K562 (cell line): ENCODE measurements around the gene CELA1. TPM values are rescaled to one million over a fixed set of nuclear protein-coding genes. Genes with fewer than 3 reads are reported as not detected.

Experiments used
- ATAC-seq: fragments of 200-7000 bp; cut with Tn5 transposase; 3 replicates; pipeline ENCODE4 v1.9.1; 2020; ENCODE audit warnings: moderate library complexity
- BruUV-seq: library from RNA; stranded (reverse); fragments of 400-500 nt; replicated peaks from 2 replicates; lab custom pipeline; 2021; lab: Mats Ljungman, UMichigan
- CTCF ChIA-PET: fragments of 300-600 bp; formaldehyde crosslinking; extraction: SDS; loops from one replicate; lab custom pipeline; 2021; ENCODE audit warnings: low intra/inter-chr PET ratio; lab: Yijun Ruan, JAX
- POLR2A ChIA-PET: fragments of 300-600, 350-650 bp; sonication (Branson Sonifier 250); formaldehyde crosslinking; extraction: SDS; loops from one replicate; lab custom pipeline; 2021; ENCODE audit warnings: antibody characterized with exemption, inconsistent platforms; lab: Yijun Ruan, JAX
- DNase-seq, 4 experiments: peaks; one replicate each; pipeline versions ENCODE4 v3.0.0 to v3.0.0-alpha.2; 2011 to 2018; ENCODE audit warnings: low spot score in 3 of 4, mixed read lengths in 3 of 4; ENCODE audit errors: extremely low read depth in 1 of 4
- FAIRE-seq: peaks from 2 replicates; lab custom pipeline; 2011; peaks lifted over from hg19 to GRCh38; lab: Jason Lieb, UNC
- H2AFZ ChIP-seq: 2 replicates; pipeline ENCODE4 v1.6.0; 2011; ENCODE audit warnings: low read depth, low read length, control low read depth, inconsistent platforms
- H3K27ac ChIP-seq: fragments of 200-600 bp; 3 replicates; pipeline ENCODE4 v1.8.0; 2011; ENCODE audit warnings: low read depth, mild to moderate bottlenecking, control low read depth, inconsistent platforms, low read length, moderate library complexity, mixed read lengths; ENCODE audit errors: extremely low read depth
- H3K27me3 ChIP-seq, 2 experiments: fragments of 300-600 bp in 1 of 2; 2 replicates in 1 of 2; 3 replicates in 1 of 2; pipeline versions ENCODE4 v1.6.0 to v1.8.0; 2011; ENCODE audit warnings: inconsistent platforms in 2 of 2, low read length in 2 of 2, mild to moderate bottlenecking in 1 of 2, mixed read lengths in 1 of 2, moderate library complexity in 1 of 2; ENCODE audit not compliant: control insufficient read depth in 2 of 2, insufficient read depth in 2 of 2
- H3K36me3 ChIP-seq: fragments of 300-600 bp; 3 replicates; pipeline ENCODE4 v1.8.0; 2011; ENCODE audit warnings: mild to moderate bottlenecking, low read length, inconsistent platforms; ENCODE audit not compliant: control insufficient read depth, insufficient read depth
- H3K4me1 ChIP-seq, 2 experiments: fragments of 200-600 bp in 1 of 2; replicated peaks in 1 of 2; 2 replicates in 1 of 2; 3 replicates in 1 of 2; pipeline versions ENCODE4 v1.5.1 to v1.8.0; 2011; ENCODE audit warnings: inconsistent platforms in 2 of 2, low read length in 2 of 2, mild to moderate bottlenecking in 1 of 2, mixed read lengths in 1 of 2, moderate library complexity in 1 of 2; ENCODE audit not compliant: control insufficient read depth in 2 of 2, insufficient read depth in 2 of 2
- H3K4me2 ChIP-seq: 2 replicates; pipeline ENCODE4 v1.6.1; 2011; ENCODE audit warnings: low read length, control low read depth, inconsistent platforms, mixed read lengths; ENCODE audit not compliant: insufficient read depth
- H3K4me3 ChIP-seq: fragments of 200-600 bp; sonication (generic), shearing (Covaris generic); 2 replicates; pipeline ENCODE4 v1.5.1; 2016; ENCODE audit warnings: control low read depth, inconsistent platforms
- H3K79me2 ChIP-seq: fragments of 200-600 bp; 3 replicates; pipeline ENCODE4 v1.8.0; 2011; ENCODE audit warnings: low read length, inconsistent platforms; ENCODE audit not compliant: control insufficient read depth, insufficient read depth
- H3K9ac ChIP-seq, 2 experiments: 2 replicates each; pipeline versions ENCODE4 v1.6.0 to v1.6.1; 2011; ENCODE audit warnings: low read depth in 2 of 2, low read length in 2 of 2, control low read depth in 1 of 2, inconsistent platforms in 1 of 2, mild to moderate bottlenecking in 1 of 2, mixed read lengths in 1 of 2; ENCODE audit not compliant: insufficient read depth in 1 of 2
- H3K9me1 ChIP-seq: one replicate; pipeline ENCODE4 v1.6.0; 2011; ENCODE audit warnings: inconsistent platforms, mild to moderate bottlenecking, low read length, moderate library complexity; ENCODE audit not compliant: control insufficient read depth, insufficient read depth
- H3K9me3 ChIP-seq: replicated peaks from 2 replicates; pipeline ENCODE4 v1.5.1; 2011; ENCODE audit warnings: low read depth, low read length, inconsistent platforms; ENCODE audit not compliant: control insufficient read depth, insufficient read depth
- H4K20me1 ChIP-seq: replicated peaks from 2 replicates; pipeline ENCODE4 v1.6.1; 2011; ENCODE audit warnings: low read length, inconsistent platforms, mixed read lengths; ENCODE audit not compliant: control insufficient read depth, insufficient read depth
- MAX ChIP-seq: sonication (generic); formaldehyde crosslinking; IDR thresholded peaks from 2 replicates; pipeline ENCODE4 v1.9.0; 2022; ENCODE audit warnings: mild to moderate bottlenecking, missing genetic modification reagents
- MTA1 ChIP-seq: fragments of 450-650 bp; IDR thresholded peaks from 2 replicates; pipeline ENCODE4 v1.6.1; 2017; ENCODE audit warnings: borderline replicate concordance
- PHF8 ChIP-seq: fragments of 200-600 bp; sonication (generic); IDR thresholded peaks from 2 replicates; pipeline ENCODE4 v1.6.1; 2012; ENCODE audit warnings: mixed run types, mild to moderate bottlenecking, inconsistent platforms, low read length, moderate library complexity, borderline replicate concordance
- RAD21 ChIP-seq, 2 experiments: fragments of 250-450 bp in 1 of 2; fragments of 450-650 bp in 1 of 2; sonication (Bioruptor Pico) in 1 of 2; formaldehyde crosslinking in 1 of 2; IDR thresholded peaks in 1 of 2; conservative IDR thresholded peaks in 1 of 2; 2 replicates each; pipeline versions ENCODE4 v1.4.0 to v1.8.0; 2020 to 2022; ENCODE audit warnings: mild to moderate bottlenecking in 2 of 2, moderate library complexity in 1 of 2
- WGBS: fragments of 100-300 bp; shearing (Covaris generic); methylation state at CpG from one replicate; pipeline ENCODE4 v1.1.6; 2016; ENCODE audit warnings: low coverage, mixed read lengths; ENCODE audit not compliant: insufficient coverage; ENCODE audit errors: missing lambda C conversion rate; 5-methylcytosine and 5-hydroxymethylcytosine counted together
- in situ Hi-C: fragments of 300-500 bp; cut with MboI; formaldehyde crosslinking; loops from 4 replicates; pipeline ENCODE4 v1.15.0; 2018; ENCODE audit warnings: inconsistent platforms, mixed read lengths
- intact Hi-C: fragments of 100-400 bp; cut with micrococcal nuclease; formaldehyde crosslinking; loops from 2 replicates; pipeline ENCODE4 v1.14.2; 2022
- polyA plus RNA-seq, 8 experiments: library from polyadenylated mRNA; depleted of rRNA in 4 of 8; stranded (reverse) in 5 of 8; unstranded in 3 of 8; fragments of >200 nt; fragmentation: Nextera tagmentation in 2 of 8; fragmentation: Illumina TruSeq in 1 of 8; extraction: Ambion mirVana in 2 of 8; extraction: Trizol in 1 of 8; gene quantifications; 2 replicates each; pipeline versions ENCODE4 v1.2.1 to v1.2.3, GENCODE V29; 2011 to 2014; ENCODE audit warnings: inconsistent platforms in 1 of 8, missing spikeins in 1 of 8
- total RNA-seq, 7 experiments: library from RNA; depleted of rRNA in 6 of 7; stranded (reverse); fragments of >200 nt in 6 of 7; fragmentation: Illumina TruSeq in 2 of 7; extraction: Trizol in 2 of 7; gene quantifications; 2 replicates each; pipeline versions ENCODE4 v1.2.1 to v1.2.3, GENCODE V29; 2011 to 2021; ENCODE audit warnings: low replicate concordance in 1 of 7

Gene CELA1
- total and polyA plus RNA-seq, 9 of the 15 experiments (the other 6 are each of a cell fraction or from before 2014, with no cell fraction given), result 0.06 to 0.27 (median 0.22) TPM; not detected in 6

GRCh38 chr12:51351913-51352532 lies 5.5 kb upstream of the CELA1 start (continued):
- TF ChIP-seq RAD21 (CRISPR knock-in tag; conservative IDR thresholded peaks at IDR 0.05 in 1 of 2, IDR thresholded peaks at IDR 0.05 in 1 of 2) (peak; percentile 80 to 89), MAX (CRISPR knock-in tag) (0 out of 2 replicates have a peak, but pooled peaks have one; percentile 8)

- Histone ChIP-seq H3K27ac (no peak overlapping the region), H3K36me3 (no peaks in the 10 kb centered on the region), H4K20me1 (no peaks in the 10 kb centered on the region), H2AFZ (no peak overlapping the region), H3K4me1 (peaks cover 8 to 14% of the 10 kb centered on the region in 2 experiments; a peak in 4 of 5 replicates), H3K27me3 (no peaks in the 10 kb centered on the region), H3K9me1 (no peaks in the 10 kb centered on the region), H3K4me3 (no peak overlapping the region), H3K9ac (no peak overlapping the region), H3K9me3 (no peaks in the 10 kb centered on the region), H3K79me2 (no peaks in the 10 kb centered on the region), H3K4me2 (no peak overlapping the region)
- ChIA-PET CTCF (no interaction called here), POLR2A (interaction anchor here (0.9 to 1.0 kb wide), 2 partner anchors 13 to 111 kb away, joined by 3 to 4 read pairs; partner anchors contain the start of gene DAZAP2)
- FAIRE-seq (no peak), ATAC-seq (no peak), DNase-seq (no peak)
- TF ChIP-seq PHF8 (no peak), MTA1 (no peak)
- intact Hi-C loops (no loop called here), in situ Hi-C loops (no loop called here)
- BruUV-seq, result no TSS peak
- WGBS, result 50% methylated on average over 5 of the region's 5 CpGs
These were observed 2.5 kb upstream of the CELA1 start for GRCh38 chr12:51349026-51349425.
